ENCODE data around the gene KRAS.

DNA sequence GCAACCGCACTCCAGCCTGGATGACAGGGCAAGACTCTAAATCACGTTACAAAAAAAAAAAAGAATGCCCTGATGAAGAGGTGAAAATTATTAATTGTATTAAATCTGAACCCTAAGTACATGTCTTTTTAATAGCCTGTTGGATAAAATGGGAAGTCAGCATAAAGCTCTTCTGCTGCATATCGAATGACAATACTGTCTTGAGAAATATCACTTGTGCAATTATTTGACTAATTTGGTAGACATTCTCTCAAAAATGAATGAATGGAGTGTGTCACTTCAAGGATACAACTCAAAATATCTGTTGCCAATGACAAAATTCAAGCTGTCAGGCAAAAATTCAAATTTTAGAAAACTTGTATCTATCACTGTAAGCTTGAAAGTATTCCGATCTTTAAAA, 94.7 kb downstream of the KRAS start:
- TF ChIP-seq CTCF (IDR thresholded peaks at IDR 0.05) = no peak
- TF ChIP-seq POLR2A (IDR thresholded peaks at IDR 0.05) = no peak

Measured in right lobe of liver (tissue), 4 donors.